GM10266 (cell line): ENCODE data around the gene TBX21.
A peak's percentile ranks its signal among the peaks of the same experiment; 100 is the strongest.
"Not testable (repeated sequence)": the region's sequence is repeated elsewhere in the genome, so short reads cannot be mapped to it uniquely, and the experiment has no call there.

ENCODE experiments used
- DNase-seq: peaks from one replicate; pipeline ENCODE4 v3.0.0; 2012; ENCODE audit errors: extremely low spot score
- TF ChIP-seq, protein P1 (sequence below): IDR thresholded peaks from 2 replicates; pipeline ENCODE4 v1.5.1; 2012; ENCODE audit warnings: mild to moderate bottlenecking, low read depth; ENCODE audit not compliant: control insufficient read depth, insufficient read depth; ENCODE audit errors: missing control alignments

Gene TBX21

DNA sequence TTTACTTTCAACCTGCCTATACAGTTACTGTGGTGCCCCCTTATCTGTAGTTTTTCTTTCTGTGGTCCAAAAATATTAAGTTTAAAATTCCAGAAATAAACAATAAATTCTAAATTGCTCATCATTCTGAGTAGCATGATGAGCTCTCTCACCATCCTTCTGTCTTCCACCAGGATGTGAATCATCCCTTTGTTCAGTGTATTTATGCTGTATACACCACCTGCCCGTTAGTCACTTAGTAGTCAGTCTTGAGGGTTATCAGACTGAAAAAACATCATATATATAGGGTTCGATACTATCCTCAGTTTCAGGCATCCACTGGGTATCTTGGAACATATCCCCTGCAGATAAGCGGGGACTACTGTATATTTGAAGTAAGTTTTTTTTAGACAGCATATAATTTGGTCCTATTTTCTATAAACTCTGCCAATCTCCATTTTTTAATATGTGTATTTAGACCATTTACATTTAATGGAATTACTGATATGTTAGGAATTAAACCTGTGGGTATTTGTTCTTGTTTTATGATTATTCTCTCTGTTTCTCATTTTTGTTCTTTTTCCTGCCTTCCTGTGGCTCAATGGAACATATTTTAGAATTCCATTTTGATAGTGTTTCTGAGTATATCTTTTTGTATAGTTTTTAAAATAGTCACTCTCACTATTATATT lies 31.0 kb downstream of the TBX21 start:
- no peak for DNase-seq
- TF ChIP-seq, protein P1, sequence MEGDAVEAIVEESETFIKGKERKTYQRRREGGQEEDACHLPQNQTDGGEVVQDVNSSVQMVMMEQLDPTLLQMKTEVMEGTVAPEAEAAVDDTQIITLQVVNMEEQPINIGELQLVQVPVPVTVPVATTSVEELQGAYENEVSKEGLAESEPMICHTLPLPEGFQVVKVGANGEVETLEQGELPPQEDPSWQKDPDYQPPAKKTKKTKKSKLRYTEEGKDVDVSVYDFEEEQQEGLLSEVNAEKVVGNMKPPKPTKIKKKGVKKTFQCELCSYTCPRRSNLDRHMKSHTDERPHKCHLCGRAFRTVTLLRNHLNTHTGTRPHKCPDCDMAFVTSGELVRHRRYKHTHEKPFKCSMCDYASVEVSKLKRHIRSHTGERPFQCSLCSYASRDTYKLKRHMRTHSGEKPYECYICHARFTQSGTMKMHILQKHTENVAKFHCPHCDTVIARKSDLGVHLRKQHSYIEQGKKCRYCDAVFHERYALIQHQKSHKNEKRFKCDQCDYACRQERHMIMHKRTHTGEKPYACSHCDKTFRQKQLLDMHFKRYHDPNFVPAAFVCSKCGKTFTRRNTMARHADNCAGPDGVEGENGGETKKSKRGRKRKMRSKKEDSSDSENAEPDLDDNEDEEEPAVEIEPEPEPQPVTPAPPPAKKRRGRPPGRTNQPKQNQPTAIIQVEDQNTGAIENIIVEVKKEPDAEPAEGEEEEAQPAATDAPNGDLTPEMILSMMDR = no peak

DNA sequence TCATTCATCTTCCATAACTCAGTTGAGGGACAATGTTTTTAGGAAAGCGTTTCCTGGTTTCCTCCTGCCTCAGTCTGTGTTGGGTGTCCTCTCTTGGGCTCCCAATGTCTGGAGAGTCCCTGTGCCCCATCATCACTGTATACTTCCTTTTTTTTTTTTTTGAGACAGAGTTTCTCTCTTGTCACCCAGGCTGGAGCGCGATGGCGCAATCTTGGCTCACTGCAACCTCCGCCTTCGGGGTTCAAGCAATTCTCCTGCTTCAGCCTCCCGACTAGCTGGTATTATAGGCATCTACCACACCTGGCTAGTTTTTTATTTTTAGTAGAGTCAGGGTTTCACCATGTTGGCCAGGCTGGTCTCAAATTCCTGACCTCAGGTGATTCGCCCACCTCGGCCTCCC lies 40.6 kb downstream of the TBX21 start:
- not testable (repeated sequence) for DNase-seq

DNA sequence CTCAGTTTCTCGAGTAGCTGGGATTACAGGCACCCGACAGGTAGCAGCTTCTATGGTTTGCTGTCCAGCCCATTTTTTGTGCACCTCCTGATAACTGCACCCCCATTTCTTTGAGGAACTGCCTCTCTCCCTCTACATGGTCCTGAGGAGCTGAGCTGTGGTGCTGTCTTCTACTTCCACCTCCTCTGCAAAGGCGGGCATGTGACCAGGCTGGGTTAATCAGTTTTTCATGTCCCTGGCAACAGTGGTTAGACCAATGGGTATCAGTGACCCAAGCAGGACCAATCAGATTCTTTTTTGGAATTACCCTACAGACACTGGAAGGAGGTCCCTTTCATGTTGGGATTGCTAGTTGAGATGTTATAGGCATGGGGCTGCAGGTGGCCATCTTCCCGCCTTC lies 41.3 kb downstream of the TBX21 start:
- no peak for DNase-seq
- TF ChIP-seq, protein P1 = no peak

DNA sequence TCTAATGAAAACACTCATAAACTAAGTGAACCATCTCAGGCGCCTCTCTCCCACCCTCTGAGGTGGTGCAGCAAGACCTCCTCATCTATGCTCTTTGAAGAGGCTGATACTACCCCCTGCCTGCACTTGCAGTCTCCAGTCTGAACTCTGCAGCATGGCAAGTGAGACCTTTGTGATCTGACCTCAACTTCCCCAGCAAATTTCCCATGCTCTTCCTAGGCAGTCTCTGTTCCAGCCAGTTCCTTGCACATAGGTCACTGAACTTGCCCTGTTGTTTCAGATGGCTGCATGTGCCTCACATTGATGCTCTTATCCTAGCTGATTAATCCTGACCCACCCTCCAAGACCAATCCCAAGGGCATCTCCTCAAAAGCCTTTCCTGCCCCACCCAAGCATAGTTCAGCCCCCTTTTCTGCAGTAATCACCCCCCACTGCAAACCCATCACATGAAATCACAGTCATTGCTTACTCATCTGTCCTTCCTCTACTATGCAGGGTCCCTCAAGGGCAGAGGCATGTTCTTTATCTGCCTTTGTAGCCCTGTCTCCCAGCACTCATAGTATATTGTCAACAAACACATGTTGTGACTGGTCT lies 42.0 kb downstream of the TBX21 start:
- DNase-seq = no peak
- TF ChIP-seq, protein P1 = no peak

DNA sequence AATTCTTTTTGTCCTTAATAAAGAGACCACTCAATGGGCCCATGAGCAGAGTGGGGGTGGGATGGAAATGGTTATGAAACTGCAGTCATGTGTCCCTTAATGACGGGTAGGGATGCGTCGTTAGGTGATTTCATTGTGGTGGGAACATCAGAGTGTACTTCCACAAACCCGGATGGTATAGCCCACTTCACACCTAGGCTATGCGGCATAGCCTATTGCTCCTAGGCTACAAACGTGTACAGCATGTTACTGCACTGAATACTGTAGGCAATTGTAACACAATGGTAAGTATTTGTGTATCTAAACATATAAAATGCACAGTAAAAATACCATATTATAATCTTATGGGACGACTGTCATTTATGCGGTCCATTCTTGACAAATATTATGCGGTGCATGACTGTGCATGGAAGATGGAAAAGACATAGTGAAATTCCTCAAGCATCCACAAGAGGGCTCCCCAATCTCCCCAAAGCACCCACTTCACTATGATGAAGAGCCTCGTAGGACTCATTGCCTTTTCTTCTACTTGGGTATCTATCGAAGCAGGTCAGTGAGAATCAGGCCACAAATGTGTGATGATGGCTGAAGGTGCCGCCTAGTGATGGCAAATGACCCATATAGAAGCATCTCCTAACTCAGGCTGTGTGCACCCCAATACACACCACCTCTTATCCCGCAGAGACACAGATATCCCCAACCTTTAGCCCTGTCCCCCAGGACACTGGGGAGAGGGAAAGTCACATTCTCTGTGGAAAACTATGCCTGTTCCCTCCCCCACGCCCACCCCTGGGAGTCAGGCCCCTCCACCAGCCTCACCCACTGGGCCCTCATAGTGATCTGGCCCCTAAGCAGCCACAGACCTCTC lies 43.5 kb downstream of the TBX21 start:
- DNase-seq = peak; percentile 82
- TF ChIP-seq, protein P1 = peak; percentile 68

DNA sequence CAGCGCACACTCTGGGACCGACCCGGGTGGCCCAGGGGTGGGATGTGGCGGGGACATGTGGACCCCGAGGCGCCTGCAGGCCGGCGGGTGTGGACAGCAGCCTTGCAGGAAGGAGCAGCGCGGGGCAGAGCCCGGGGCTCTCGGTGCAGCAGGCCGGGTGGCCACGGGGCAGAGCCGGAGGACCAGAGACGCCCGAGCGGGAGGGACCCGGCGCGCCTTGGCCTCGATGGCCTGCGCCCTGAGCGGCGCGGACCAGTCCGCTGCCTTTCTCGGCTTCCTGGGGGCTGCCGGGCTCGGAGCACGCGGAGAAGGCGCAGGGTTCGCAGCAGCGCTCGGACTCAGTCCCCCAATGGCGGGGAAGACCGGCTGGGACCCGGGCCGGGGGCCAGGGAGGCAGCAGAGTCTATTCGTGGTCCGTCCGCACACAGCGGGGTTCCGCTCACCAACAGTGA lies 45.2 kb downstream of the TBX21 start:
- TF ChIP-seq, protein P1 = no peak
- DNase-seq = no peak

DNA sequence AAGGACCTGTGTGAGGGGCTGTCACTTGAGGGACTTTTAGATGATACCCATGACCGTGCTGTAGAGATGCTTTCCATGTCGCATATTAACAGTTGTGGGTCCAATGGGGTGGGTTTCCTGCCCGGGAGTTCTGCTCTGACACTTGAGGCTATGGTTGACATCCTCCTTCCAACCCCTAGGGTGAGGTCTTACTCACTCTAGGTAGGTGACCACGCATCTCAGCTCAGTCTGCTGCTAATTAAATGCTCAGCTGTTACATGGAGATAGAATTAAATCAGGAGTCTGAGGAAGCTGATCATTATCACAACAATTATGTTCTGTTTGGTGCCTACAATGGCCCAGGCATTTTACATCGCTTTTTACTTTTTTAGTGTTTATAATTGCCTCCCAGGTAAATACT lies 48.4 kb downstream of the TBX21 start:
- DNase-seq = no peak
- TF ChIP-seq, protein P1 = no peak
